ENCODE results near the gene CHCHD6.

DNA sequence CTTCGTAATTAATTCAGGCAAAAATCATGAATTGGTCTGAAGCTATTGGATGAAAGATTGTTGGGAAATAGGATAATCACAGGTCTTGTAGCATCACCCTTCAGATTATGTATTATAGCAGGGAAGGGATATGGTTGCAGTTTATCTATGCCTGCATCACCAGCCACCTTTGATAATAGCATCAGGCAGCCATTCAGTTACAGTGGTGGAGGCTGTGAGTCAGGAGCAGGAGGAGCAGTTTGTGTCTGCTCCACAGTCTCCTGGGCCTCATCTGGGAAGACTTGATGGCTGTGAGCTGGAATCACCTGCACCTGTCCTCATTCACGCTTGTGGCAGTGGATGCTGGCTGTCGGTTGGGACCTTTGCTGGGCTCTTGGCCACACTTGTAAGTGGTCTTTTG lies 174.6 kb downstream of the CHCHD6 start:
- no peak for TF ChIP-seq POLR2AphosphoS5 (IDR thresholded peaks at IDR 0.05)
- TF ChIP-seq, protein P1, sequence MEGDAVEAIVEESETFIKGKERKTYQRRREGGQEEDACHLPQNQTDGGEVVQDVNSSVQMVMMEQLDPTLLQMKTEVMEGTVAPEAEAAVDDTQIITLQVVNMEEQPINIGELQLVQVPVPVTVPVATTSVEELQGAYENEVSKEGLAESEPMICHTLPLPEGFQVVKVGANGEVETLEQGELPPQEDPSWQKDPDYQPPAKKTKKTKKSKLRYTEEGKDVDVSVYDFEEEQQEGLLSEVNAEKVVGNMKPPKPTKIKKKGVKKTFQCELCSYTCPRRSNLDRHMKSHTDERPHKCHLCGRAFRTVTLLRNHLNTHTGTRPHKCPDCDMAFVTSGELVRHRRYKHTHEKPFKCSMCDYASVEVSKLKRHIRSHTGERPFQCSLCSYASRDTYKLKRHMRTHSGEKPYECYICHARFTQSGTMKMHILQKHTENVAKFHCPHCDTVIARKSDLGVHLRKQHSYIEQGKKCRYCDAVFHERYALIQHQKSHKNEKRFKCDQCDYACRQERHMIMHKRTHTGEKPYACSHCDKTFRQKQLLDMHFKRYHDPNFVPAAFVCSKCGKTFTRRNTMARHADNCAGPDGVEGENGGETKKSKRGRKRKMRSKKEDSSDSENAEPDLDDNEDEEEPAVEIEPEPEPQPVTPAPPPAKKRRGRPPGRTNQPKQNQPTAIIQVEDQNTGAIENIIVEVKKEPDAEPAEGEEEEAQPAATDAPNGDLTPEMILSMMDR (IDR thresholded peaks at IDR 0.05): no peak
- no peak for TF ChIP-seq POLR2A (IDR thresholded peaks at IDR 0.05)
- TF ChIP-seq EP300 (IDR thresholded peaks at IDR 0.05): no peak
